Left lobe of liver (tissue), 2 donors: Measurements from ENCODE around the gene NCS1. TPM values are rescaled to one million over a fixed set of nuclear protein-coding genes. Genes with fewer than 3 reads are reported as not detected.
A peak's percentile ranks its signal among the peaks of the same experiment; 100 is the strongest.

Experiments used
- ATAC-seq: fragments of 200-7000 bp; cut with Tn5 transposase; one replicate; pipeline ENCODE4 v1.9.1; 2020; ENCODE audit warnings: mild to moderate bottlenecking, moderate library complexity
- DNase-seq: peaks from one replicate; pipeline ENCODE4 v3.0.0-alpha.2; 2020; ENCODE audit warnings: low spot score
- total RNA-seq: library from RNA; stranded (reverse); gene quantifications from one replicate; pipeline ENCODE4 v1.2.1, GENCODE V29; 2021
- donor health status: DM: no; HTN: no; CAD: no; lungs with moderate emphysema.
- donor health status: DM: no; HTN: yes; CAD: no.

The NCS1 gene
- total RNA-seq, 1 donor from 2014 or later: 2.5 TPM

GRCh38 chr9:130192382-130192999, 20.3 kb downstream of the NCS1 start:
- DNase-seq (no peak), ATAC-seq (no peak)

GRCh38 chr9:130193103-130193502, 20.9 kb downstream of the NCS1 start:
- ATAC-seq: no peak

GRCh38 chr9:130193531-130194377, 21.6 kb downstream of the NCS1 start:
- no peak for ATAC-seq
- no peak for DNase-seq

More at GRCh38 chr9:130193103-130193502, 20.9 kb downstream of the NCS1 start:
- DNase-seq: no peak

- no peak for ATAC-seq
- no peak for DNase-seq
Measured at GRCh38 chr9:130194378-130194932, 22.3 kb downstream of the NCS1 start.

- peak; percentile 53 for ATAC-seq
- DNase-seq: no peak
Measured at GRCh38 chr9:130195638-130196037, 23.4 kb downstream of the NCS1 start.

- ATAC-seq: peak; percentile 24
- DNase-seq: no peak
Measured at GRCh38 chr9:130196643-130197042, 24.4 kb downstream of the NCS1 start.

- no peak for ATAC-seq
Measured at GRCh38 chr9:130197386-130197785, 25.2 kb downstream of the NCS1 start.

GRCh38 chr9:130197888-130198287, 25.7 kb downstream of the NCS1 start:
- ATAC-seq: no peak
- no peak for DNase-seq

More at GRCh38 chr9:130197386-130197785, 25.2 kb downstream of the NCS1 start:
- no peak for DNase-seq

- DNase-seq (no peak), ATAC-seq (peak; percentile 17)
Measured at GRCh38 chr9:130198501-130199179, 26.4 kb downstream of the NCS1 start.

- DNase-seq (no peak), ATAC-seq (no peak)
Measured at GRCh38 chr9:130199605-130200004, 27.4 kb downstream of the NCS1 start.

- no peak for ATAC-seq
- no peak for DNase-seq
Measured at GRCh38 chr9:130200038-130200849, 28.0 kb downstream of the NCS1 start.

- ATAC-seq (no peak), DNase-seq (no peak)
Measured at GRCh38 chr9:130201399-130201873, 29.2 kb downstream of the NCS1 start.

GRCh38 chr9:130201974-130202373, 29.8 kb downstream of the NCS1 start:
- DNase-seq: peak; percentile 68
- peak; percentile 84 for ATAC-seq

GRCh38 chr9:130204341-130204740, 32.1 kb downstream of the NCS1 start:
- DNase-seq: no peak

GRCh38 chr9:130204959-130205358, 32.8 kb downstream of the NCS1 start:
- ATAC-seq (no peak), DNase-seq (no peak)

More at GRCh38 chr9:130204341-130204740, 32.1 kb downstream of the NCS1 start:
- ATAC-seq: no peak

GRCh38 chr9:130205912-130206311, 33.7 kb downstream of the NCS1 start:
- no peak for ATAC-seq

GRCh38 chr9:130206579-130206978, 34.4 kb downstream of the NCS1 start:
- DNase-seq (no peak), ATAC-seq (no peak)

More at GRCh38 chr9:130205912-130206311, 33.7 kb downstream of the NCS1 start:
- DNase-seq: no peak

- no peak for ATAC-seq
- no peak for DNase-seq
Measured at GRCh38 chr9:130207241-130207992, 35.2 kb downstream of the NCS1 start.

GRCh38 chr9:130208600-130209347, 36.6 kb downstream of the NCS1 start:
- DNase-seq: no peak
- no peak for ATAC-seq
